ENCODE data around the gene ARSB. TPM values are rescaled to one million over a fixed set of nuclear protein-coding genes. Genes with fewer than 3 reads are reported as not detected.

The ARSB gene
- total and polyA plus RNA-seq, 9 of the 15 experiments (the other 6 are each of a cell fraction or from before 2014, with no cell fraction given): 0.52 to 4.6 (median 2.4) TPM

DNA sequence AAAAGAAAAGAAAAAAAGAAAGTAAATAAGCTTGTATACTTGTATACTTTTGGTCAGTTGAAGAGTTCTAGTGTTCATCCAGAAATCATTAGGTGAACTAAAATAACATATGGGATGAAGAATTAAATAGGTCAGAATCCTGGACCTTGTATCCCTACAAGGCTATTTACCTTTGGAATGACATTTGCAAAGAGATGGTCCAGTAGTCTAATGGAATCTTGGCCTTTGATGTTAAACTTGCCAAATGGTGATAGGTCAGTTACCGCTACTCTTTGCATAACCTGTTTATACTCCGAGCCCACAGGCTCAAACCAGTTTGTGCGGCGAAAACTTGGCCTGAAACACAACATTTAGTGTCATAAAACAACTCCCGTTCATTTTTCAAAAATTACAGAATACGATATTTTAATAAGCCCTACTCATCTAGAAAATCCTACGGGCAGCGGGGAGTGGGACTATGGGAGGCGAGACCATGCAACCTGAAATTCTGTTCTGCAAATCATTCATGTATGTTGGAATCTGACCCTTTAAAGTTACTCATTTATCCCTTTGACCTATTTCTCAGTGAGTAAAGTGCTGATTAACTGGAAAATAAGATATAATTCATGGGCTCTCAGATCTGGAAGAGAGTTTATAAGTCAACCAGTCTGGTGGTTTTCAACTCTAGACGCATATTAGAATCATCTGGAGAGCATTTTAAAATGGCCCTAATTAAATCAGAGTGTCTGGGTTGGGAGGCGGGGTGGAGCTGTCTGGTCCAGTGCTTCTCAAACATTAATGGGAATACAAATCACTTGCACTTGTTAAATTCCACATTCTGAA is 45.8 kb upstream of the ARSB start:
- no TSS peak for BruUV-seq (replicated peaks)
- CTCF ChIA-PET (ENCODE audit: low intra/inter-chr PET ratio): interaction anchor here (0.5 to 0.7 kb wide), 3 partner anchors 434 to 945 kb away, joined by 3 read pairs; no protein-coding TSS in a partner anchor
- TF ChIP-seq E2F3 (CRISPR knock-in tag; IDR thresholded peaks at IDR 0.05) (no peak), ZNF699 (CRISPR knock-in tag; IDR thresholded peaks at IDR 0.05; ENCODE audit: insufficient replicate concordance) (no peak), ESRRA (IDR thresholded peaks at IDR 0.05; ENCODE audit: borderline replicate concordance, low read depth) (no peak), HDAC3 (IDR thresholded peaks at IDR 0.05; ENCODE audit: borderline replicate concordance, partially characterized antibody) (no peak), GTF3C2 (IDR thresholded peaks at IDR 0.05; ENCODE audit: borderline replicate concordance, extremely low read depth, insufficient read length) (no peak), SRSF3 (IDR thresholded peaks at IDR 0.05; ENCODE audit: insufficient read depth, low read length) (no peak), RBBP5 (IDR thresholded peaks at IDR 0.05; ENCODE audit: borderline replicate concordance, insufficient read depth, low read length, poor library complexity, severe bottlenecking) (no peak), EHMT2 (IDR thresholded peaks at IDR 0.05) (no peak), SMARCB1 (IDR thresholded peaks at IDR 0.05; ENCODE audit: insufficient read length, low read depth) (no peak), SMAD2 (IDR thresholded peaks at IDR 0.05; ENCODE audit: low read depth, low read length) (no peak), E2F1 (CRISPR knock-in tag; IDR thresholded peaks at IDR 0.05) (no peak)
- TF ChIP-seq, protein P1, sequence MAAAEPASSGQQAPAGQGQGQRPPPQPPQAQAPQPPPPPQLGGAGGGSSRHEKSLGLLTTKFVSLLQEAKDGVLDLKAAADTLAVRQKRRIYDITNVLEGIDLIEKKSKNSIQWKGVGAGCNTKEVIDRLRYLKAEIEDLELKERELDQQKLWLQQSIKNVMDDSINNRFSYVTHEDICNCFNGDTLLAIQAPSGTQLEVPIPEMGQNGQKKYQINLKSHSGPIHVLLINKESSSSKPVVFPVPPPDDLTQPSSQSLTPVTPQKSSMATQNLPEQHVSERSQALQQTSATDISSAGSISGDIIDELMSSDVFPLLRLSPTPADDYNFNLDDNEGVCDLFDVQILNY (CRISPR knock-in tag; IDR thresholded peaks at IDR 0.05): no peak
- TF ChIP-seq, protein P2, sequence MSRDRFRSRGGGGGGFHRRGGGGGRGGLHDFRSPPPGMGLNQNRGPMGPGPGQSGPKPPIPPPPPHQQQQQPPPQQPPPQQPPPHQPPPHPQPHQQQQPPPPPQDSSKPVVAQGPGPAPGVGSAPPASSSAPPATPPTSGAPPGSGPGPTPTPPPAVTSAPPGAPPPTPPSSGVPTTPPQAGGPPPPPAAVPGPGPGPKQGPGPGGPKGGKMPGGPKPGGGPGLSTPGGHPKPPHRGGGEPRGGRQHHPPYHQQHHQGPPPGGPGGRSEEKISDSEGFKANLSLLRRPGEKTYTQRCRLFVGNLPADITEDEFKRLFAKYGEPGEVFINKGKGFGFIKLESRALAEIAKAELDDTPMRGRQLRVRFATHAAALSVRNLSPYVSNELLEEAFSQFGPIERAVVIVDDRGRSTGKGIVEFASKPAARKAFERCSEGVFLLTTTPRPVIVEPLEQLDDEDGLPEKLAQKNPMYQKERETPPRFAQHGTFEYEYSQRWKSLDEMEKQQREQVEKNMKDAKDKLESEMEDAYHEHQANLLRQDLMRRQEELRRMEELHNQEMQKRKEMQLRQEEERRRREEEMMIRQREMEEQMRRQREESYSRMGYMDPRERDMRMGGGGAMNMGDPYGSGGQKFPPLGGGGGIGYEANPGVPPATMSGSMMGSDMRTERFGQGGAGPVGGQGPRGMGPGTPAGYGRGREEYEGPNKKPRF (IDR thresholded peaks at IDR 0.05; ENCODE audit: low read depth, low read length): no peak

More for the DNA sequence above, 45.8 kb upstream of the ARSB start:
- DNase-seq (ENCODE audit: extremely low read depth in 1 of 4, low spot score in 3 of 4) (no peak), ATAC-seq (no peak), FAIRE-seq (no peak)
- H3K4me2 ChIP-seq (ENCODE audit: insufficient read depth, low read length): no peak overlapping the region
- no peak overlapping the region for H3K4me3 ChIP-seq
- no peaks in the 10 kb centered on the region for H3K36me3 ChIP-seq (ENCODE audit: control insufficient read depth, insufficient read depth, low read length)
- H2AFZ ChIP-seq (ENCODE audit: low read depth, low read length): no peak overlapping the region
- in situ Hi-C loops (cut with MboI): loop anchor here (25.0 kb wide), 1 partner anchor 831 kb away; no protein-coding TSS in a partner anchor
- H3K9ac ChIP-seq (ENCODE audit: insufficient read depth in 1 of 2, low read depth in 2 of 2, low read length in 2 of 2): no peak overlapping the region
- H3K4me1 ChIP-seq (replicated peaks in 1 of 2; ENCODE audit: control insufficient read depth in 2 of 2, insufficient read depth in 2 of 2, low read length in 2 of 2): no peaks in the 10 kb centered on the region
- 1% methylated on average over 11 of the region's 11 CpGs for WGBS (ENCODE audit: insufficient coverage, low coverage, missing lambda C conversion rate)
- H3K9me3 ChIP-seq (replicated peaks; ENCODE audit: control insufficient read depth, insufficient read depth, low read depth, low read length): no peaks in the 10 kb centered on the region
- no peak overlapping the region for H3K27ac ChIP-seq (ENCODE audit: extremely low read depth, low read depth, low read length)
- no peaks in the 10 kb centered on the region for H4K20me1 ChIP-seq (replicated peaks; ENCODE audit: control insufficient read depth, insufficient read depth, low read length)
- intact Hi-C loops (cut with micrococcal nuclease): no loop called here
- no peaks in the 10 kb centered on the region for H3K9me1 ChIP-seq (ENCODE audit: control insufficient read depth, insufficient read depth, low read length)
- POLR2A ChIA-PET: no interaction called here
- peaks cover 18 to 26% of the 10 kb centered on the region in 2 experiments; a peak in 4 of 5 replicates for H3K27me3 ChIP-seq (ENCODE audit: control insufficient read depth in 2 of 2, insufficient read depth in 2 of 2, low read length in 2 of 2)
- no peaks in the 10 kb centered on the region for H3K79me2 ChIP-seq (ENCODE audit: control insufficient read depth, insufficient read depth, low read length)

Data from K562 (cell line).